Karpas-422 (cell line): ENCODE data around the gene NGF. TPM values are rescaled to one million over a fixed set of nuclear protein-coding genes. Genes with fewer than 3 reads are reported as not detected.

Experiments
- DNase-seq: peaks from one replicate; pipeline ENCODE4 v3.0.0-alpha.2; 2015
- H2AFZ ChIP-seq: fragments of 200-600 bp; sonication (generic); 2 replicates; pipeline ENCODE4 v1.6.1; 2014; ENCODE audit warnings: antibody characterized with exemption, low read length, mixed read lengths
- H3K27ac ChIP-seq: fragments of 200-600 bp; sonication (generic); 2 replicates; pipeline ENCODE4 v1.5.1; 2014; ENCODE audit warnings: mild to moderate bottlenecking, low read length, moderate library complexity
- H3K27me3 ChIP-seq: fragments of 200-600 bp; sonication (generic); 2 replicates; pipeline ENCODE4 v1.6.1; 2014; ENCODE audit warnings: low read length, mixed read lengths
- H3K36me3 ChIP-seq: fragments of 200-600 bp; sonication (generic); 2 replicates; pipeline ENCODE4 v1.6.1; 2014; ENCODE audit warnings: low read length, mixed read lengths; ENCODE audit not compliant: insufficient read depth
- H3K4me1 ChIP-seq: fragments of 200-600 bp; sonication (generic); 2 replicates; pipeline ENCODE4 v1.6.1; 2014; ENCODE audit warnings: mild to moderate bottlenecking, low read length, mixed read lengths
- H3K4me2 ChIP-seq: fragments of 200-600 bp; sonication (generic); 2 replicates; pipeline ENCODE4 v1.6.1; 2014; ENCODE audit warnings: low read length, low read depth, mild to moderate bottlenecking; ENCODE audit not compliant: poor library complexity, severe bottlenecking
- H3K4me3 ChIP-seq: fragments of 200-600 bp; sonication (generic); 2 replicates; pipeline ENCODE4 v1.5.1; 2014; ENCODE audit warnings: mild to moderate bottlenecking, antibody characterized with exemption, low read length, mixed read lengths
- H3K79me2 ChIP-seq: fragments of 200-600 bp; sonication (generic); 2 replicates; pipeline ENCODE4 v1.6.1; 2014; ENCODE audit warnings: mild to moderate bottlenecking, low read length, mixed read lengths
- H3K9ac ChIP-seq: fragments of 200-600 bp; sonication (generic); 2 replicates; pipeline ENCODE4 v1.6.0; 2014; ENCODE audit warnings: low read length
- H3K9me2 ChIP-seq: fragments of 200-600 bp; sonication (generic), shearing (Covaris generic); replicated peaks from 2 replicates; pipeline ENCODE4 v1.6.0; 2014; ENCODE audit warnings: mild to moderate bottlenecking, low read length, moderate library complexity; ENCODE audit not compliant: insufficient read depth
- H3K9me3 ChIP-seq: fragments of 300-700, 200-600 bp; sonication (generic); 2 replicates; pipeline ENCODE4 v1.6.1; 2014; ENCODE audit warnings: low read length, mixed read lengths
- H4K20me1 ChIP-seq: fragments of 200-600 bp; sonication (generic); 2 replicates; pipeline ENCODE4 v1.6.1; 2014; ENCODE audit warnings: mild to moderate bottlenecking, antibody characterized with exemption, low read length, low read depth; ENCODE audit not compliant: insufficient read depth
- total RNA-seq: library from RNA; depleted of rRNA; stranded (reverse); fragments of >200 nt; shearing (Covaris generic); gene quantifications from 2 replicates; pipeline ENCODE4 v1.2.3, GENCODE V29; 2014; ENCODE audit warnings: low replicate concordance

Gene NGF
- total RNA-seq, 1 experiment from 2014 or later, result not detected

DNA sequence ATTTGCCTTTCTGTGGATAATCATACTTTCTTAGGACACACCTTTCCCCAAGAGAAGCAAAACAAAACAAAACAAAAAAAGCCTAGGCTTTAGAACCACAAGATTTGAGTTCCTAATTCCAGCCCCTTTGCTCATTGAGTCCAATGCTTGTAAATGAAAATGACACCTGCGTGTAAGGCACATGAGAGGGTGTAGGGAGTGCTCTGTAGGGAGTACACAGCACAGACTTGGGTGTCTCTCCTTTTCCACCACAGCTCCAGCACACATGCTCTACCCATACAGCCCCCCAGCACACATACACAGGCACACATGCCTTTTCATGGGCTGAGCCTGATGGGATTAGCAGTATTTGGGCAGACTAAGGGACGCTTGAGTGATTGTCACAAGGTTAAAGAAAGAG, 9.2 kb upstream of the NGF start:
- Histone ChIP-seq H3K27ac (no peak overlapping the region), H3K79me2 (no peaks in the 10 kb centered on the region), H2AFZ (no peak overlapping the region)

DNA sequence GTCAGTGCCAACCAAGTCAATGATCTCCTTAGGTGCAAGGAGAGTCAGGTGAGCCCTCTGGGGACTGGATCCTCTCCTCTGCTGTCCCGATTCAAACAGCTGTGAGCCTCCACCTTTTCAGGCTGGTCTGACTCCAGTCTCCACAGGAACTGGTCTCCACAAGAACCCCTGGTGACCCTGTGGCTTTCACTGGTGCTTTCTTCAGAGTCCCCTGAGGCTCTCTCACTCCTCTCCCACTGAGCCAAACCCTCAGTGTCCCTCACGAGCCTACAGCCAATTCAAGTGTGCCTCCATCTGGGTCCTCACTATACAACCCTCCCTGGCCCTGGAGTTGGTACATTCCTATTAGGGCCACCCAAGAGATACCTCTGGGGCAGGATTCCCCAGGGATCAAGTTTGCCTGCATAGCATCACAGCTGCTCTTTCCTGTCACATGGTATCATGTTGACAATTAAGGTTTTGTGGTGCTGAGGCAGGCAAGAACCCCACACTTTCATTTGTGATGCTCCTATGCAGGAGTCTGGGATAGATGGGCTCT, 5.2 kb upstream of the NGF start:
- peak; percentile 53 for DNase-seq
- Histone ChIP-seq H3K27ac (no peak overlapping the region), H3K4me2 (no peak overlapping the region), H3K36me3 (no peaks in the 10 kb centered on the region), H3K9me2 (no peaks in the 10 kb centered on the region), H2AFZ (no peak overlapping the region), H3K9me3 (no peaks in the 10 kb centered on the region), H3K4me3 (no peak overlapping the region), H3K9ac (no peak overlapping the region), H3K4me1 (peaks cover 7% of the 10 kb centered on the region), H3K79me2 (no peaks in the 10 kb centered on the region), H4K20me1 (no peaks in the 10 kb centered on the region), H3K27me3 (no peaks in the 10 kb centered on the region)

More for the DNA sequence above, 9.2 kb upstream of the NGF start:
- no peaks in the 10 kb centered on the region for H3K9me2 ChIP-seq
- peaks cover 7% of the 10 kb centered on the region for H3K4me1 ChIP-seq
- no peaks in the 10 kb centered on the region for H3K27me3 ChIP-seq
- no peaks in the 10 kb centered on the region for H4K20me1 ChIP-seq
- no peak for DNase-seq
- H3K9ac ChIP-seq, result no peak overlapping the region
- no peaks in the 10 kb centered on the region for H3K36me3 ChIP-seq
- H3K4me2 ChIP-seq, result no peak overlapping the region
- H3K4me3 ChIP-seq, result no peak overlapping the region
- no peaks in the 10 kb centered on the region for H3K9me3 ChIP-seq

DNA sequence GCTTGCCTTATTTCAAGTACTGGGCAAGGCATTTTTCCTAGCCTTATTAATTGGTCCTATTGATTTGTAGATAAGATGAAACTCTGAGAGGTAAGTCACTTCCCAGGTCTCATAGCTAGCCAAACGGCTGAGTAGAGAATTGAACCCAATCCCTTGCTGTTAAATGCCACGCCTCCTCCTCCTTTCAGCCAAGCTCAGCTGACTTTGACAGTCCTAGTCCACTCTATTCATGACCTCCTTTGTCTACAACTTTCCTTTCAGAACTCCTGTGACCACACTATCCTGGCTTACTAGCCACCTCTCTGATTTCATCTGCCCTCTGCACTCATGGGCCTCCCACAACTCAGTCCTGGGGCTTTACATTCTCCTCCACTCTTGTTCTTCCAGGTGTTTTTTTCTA, 3.9 kb upstream of the NGF start:
- no peak for DNase-seq
- no peaks in the 10 kb centered on the region for H3K36me3 ChIP-seq
- H3K27me3 ChIP-seq, result no peaks in the 10 kb centered on the region
- peaks cover 7% of the 10 kb centered on the region for H3K4me1 ChIP-seq
- H3K4me2 ChIP-seq, result no peak overlapping the region
- no peak overlapping the region for H3K27ac ChIP-seq
- no peaks in the 10 kb centered on the region for H3K9me3 ChIP-seq
- no peaks in the 10 kb centered on the region for H3K79me2 ChIP-seq
- H2AFZ ChIP-seq, result no peak overlapping the region
- H3K9me2 ChIP-seq, result no peaks in the 10 kb centered on the region
- H4K20me1 ChIP-seq, result no peaks in the 10 kb centered on the region
- H3K4me3 ChIP-seq, result no peak overlapping the region
- H3K9ac ChIP-seq, result no peak overlapping the region

DNA sequence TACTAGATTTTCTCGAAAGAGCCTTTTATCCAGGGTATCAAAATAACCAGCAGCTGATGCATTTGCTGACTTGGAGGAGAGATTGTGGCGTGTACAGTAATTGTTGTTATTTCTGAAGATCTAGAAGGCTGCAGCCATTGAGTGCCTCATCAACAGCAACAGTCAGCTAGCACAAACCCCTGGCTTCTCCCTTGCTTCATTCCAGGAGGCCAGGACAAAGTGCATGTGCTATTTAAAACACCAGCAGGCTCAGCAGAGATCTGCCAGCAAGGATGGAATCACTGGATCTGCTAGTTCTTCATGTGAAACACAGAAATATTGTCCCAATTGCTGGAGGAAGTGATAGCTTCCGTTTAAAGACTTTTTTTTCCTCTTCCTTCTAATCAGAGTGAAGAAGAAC, 2.8 kb upstream of the NGF start:
- no peak overlapping the region for H2AFZ ChIP-seq
- H3K9me3 ChIP-seq, result no peaks in the 10 kb centered on the region
- H3K79me2 ChIP-seq, result no peaks in the 10 kb centered on the region
- no peak overlapping the region for H3K27ac ChIP-seq
- no peaks in the 10 kb centered on the region for H3K9me2 ChIP-seq
- DNase-seq, result no peak
- no peak overlapping the region for H3K4me3 ChIP-seq
- peaks cover 7% of the 10 kb centered on the region for H3K4me1 ChIP-seq
- no peak overlapping the region for H3K4me2 ChIP-seq
- H3K36me3 ChIP-seq, result no peaks in the 10 kb centered on the region
- no peaks in the 10 kb centered on the region for H3K27me3 ChIP-seq
- H3K9ac ChIP-seq, result no peak overlapping the region
- no peaks in the 10 kb centered on the region for H4K20me1 ChIP-seq

DNA sequence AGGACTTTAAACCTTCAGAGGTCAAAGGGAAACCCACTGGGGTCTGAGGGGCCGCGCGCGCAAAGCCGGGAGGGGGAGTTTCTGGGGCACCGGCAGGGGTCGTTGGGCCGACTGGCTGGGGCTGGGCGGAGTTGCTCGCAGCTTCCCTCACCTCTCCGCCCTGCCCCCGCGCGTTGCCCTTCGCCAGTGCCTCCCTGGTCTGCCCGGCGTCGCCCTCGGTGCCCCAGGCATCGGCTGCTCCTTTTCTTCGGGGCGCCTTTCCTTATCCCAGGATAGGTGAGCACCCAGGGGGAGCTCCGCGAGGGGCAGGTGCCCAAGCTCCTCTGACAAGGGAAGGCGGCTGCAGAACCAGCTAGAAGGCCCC, 390 bp upstream of the NGF start:
- no peak overlapping the region for H3K4me2 ChIP-seq

DNA sequence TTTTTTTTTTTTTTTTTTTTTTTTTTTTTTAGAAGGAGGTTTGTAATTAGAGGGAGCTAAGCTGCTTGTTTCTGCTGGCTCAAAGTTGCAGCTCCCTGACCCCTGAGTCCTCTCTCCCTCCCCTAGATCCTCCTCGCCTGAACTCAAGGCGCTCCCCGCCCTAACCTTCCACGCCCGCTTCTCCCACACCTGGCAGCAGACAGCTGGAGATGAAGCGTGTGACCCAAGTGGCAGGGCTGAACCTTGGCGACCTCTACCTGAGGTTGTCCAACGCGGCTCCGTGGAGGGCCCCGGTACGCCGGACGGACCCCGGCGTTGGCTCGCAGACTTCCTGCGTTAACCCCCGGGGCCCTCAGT, 795 bp downstream of the NGF start:
- Histone ChIP-seq H3K9me3 (no peaks in the 10 kb centered on the region), H3K4me3 (no peak overlapping the region), H3K27ac (no peak overlapping the region), H2AFZ (no peak overlapping the region), H3K4me1 (no peaks in the 10 kb centered on the region), H3K79me2 (no peaks in the 10 kb centered on the region), H3K4me2 (no peak overlapping the region), H3K9me2 (no peaks in the 10 kb centered on the region), H3K36me3 (no peaks in the 10 kb centered on the region), H4K20me1 (no peaks in the 10 kb centered on the region), H3K27me3 (no peaks in the 10 kb centered on the region), H3K9ac (no peak overlapping the region)
- DNase-seq, result no peak

More for the DNA sequence above, 390 bp upstream of the NGF start:
- H3K4me1 ChIP-seq, result peaks cover 4% of the 10 kb centered on the region
- no peaks in the 10 kb centered on the region for H3K27me3 ChIP-seq
- H3K4me3 ChIP-seq, result no peak overlapping the region
- H3K36me3 ChIP-seq, result no peaks in the 10 kb centered on the region
- H3K9me3 ChIP-seq, result no peaks in the 10 kb centered on the region
- no peak overlapping the region for H3K27ac ChIP-seq
- no peak overlapping the region for H2AFZ ChIP-seq
- no peaks in the 10 kb centered on the region for H4K20me1 ChIP-seq
- DNase-seq, result no peak
- H3K9ac ChIP-seq, result no peak overlapping the region
- H3K9me2 ChIP-seq, result no peaks in the 10 kb centered on the region
- H3K79me2 ChIP-seq, result no peaks in the 10 kb centered on the region

DNA sequence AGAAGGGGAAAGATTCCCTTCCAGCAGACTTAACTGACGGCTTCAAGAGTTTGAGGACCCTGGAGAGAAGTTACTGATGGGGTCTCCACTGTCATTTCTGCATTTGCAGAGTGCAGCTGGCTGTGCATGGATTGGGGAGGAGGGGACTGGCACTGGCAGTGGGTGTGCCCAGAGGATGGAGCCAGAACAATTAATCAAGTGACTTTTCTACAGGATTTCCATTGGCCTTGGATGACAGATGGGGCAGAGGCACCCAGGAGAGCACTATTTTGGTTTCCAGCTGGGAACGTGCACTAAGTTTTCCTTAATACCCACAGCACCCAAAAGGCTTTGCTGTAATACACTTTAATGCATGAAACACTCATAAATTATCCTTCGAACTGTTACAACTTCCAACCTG, 1.3 kb downstream of the NGF start:
- Histone ChIP-seq H2AFZ (no peak overlapping the region), H3K36me3 (no peaks in the 10 kb centered on the region), H3K79me2 (no peaks in the 10 kb centered on the region), H3K4me3 (no peak overlapping the region), H3K27me3 (no peaks in the 10 kb centered on the region), H3K9me3 (no peaks in the 10 kb centered on the region), H3K9ac (no peak overlapping the region), H3K4me1 (no peaks in the 10 kb centered on the region), H3K9me2 (no peaks in the 10 kb centered on the region), H3K4me2 (no peak overlapping the region), H3K27ac (no peak overlapping the region), H4K20me1 (no peaks in the 10 kb centered on the region)
- DNase-seq, result no peak

DNA sequence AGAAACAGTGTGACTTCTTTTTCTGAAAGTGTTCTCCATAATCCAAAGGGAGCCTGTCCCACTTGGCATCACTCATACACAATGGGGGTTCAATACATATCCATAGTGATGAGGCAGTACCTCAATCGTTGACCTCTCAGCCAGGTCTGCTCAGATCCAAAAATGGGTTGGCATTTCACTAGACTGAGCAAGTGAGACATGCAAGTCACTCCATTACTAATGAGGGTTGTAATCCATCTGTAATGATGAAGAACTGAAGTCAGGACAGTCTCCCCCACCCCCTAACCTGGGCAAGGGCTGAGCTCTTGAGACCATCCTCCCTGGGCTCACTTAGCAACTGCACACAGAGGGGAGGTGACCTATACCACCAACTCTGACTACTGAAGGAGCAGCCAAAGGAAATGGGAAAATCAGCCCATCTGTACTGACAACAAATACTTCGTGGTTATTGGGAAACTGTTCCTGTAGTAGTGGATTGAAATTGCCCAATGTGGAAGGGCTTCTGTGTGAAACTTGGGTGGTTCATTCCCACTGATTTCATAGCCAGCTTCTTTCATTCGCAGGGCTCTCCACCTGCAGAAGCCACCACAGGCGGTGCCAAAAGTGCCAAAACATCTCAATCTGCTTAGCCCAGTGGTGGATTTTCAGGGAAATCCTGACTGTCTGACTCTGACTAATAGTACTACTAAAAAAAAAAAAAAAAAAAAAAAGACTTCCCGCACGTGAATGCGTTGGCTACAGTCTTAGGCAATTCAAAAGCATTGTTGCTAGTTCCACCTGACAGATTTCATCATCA, 5.0 kb downstream of the NGF start:
- Histone ChIP-seq H3K4me3 (no peak overlapping the region), H3K9me3 (no peaks in the 10 kb centered on the region), H4K20me1 (no peaks in the 10 kb centered on the region), H3K79me2 (no peaks in the 10 kb centered on the region), H3K27me3 (no peaks in the 10 kb centered on the region), H3K36me3 (no peaks in the 10 kb centered on the region), H3K4me1 (no peaks in the 10 kb centered on the region), H3K4me2 (no peak overlapping the region), H2AFZ (no peak overlapping the region), H3K27ac (no peak overlapping the region), H3K9ac (no peak overlapping the region), H3K9me2 (no peaks in the 10 kb centered on the region)
- no peak for DNase-seq
